GM12875 (cell line): ENCODE data around the gene TDRKH.

ENCODE experiments used
- H3K4me3 ChIP-seq: one replicate; pipeline ENCODE4 v1.5.1; 2011; ENCODE audit warnings: low read depth, low read length, control low read depth
- TF ChIP-seq, protein P1 (sequence below): IDR thresholded peaks from 2 replicates; pipeline ENCODE4 v1.5.1; 2011; ENCODE audit warnings: low read depth, mild to moderate bottlenecking, control low read depth, inconsistent platforms, low read length, moderate library complexity, borderline replicate concordance; ENCODE audit not compliant: insufficient read depth

The TDRKH gene

GRCh38 chr1:151830055-151830454 lies 39.8 kb upstream of the TDRKH start:
- no peak overlapping the region for H3K4me3 ChIP-seq
- TF ChIP-seq, protein P1, sequence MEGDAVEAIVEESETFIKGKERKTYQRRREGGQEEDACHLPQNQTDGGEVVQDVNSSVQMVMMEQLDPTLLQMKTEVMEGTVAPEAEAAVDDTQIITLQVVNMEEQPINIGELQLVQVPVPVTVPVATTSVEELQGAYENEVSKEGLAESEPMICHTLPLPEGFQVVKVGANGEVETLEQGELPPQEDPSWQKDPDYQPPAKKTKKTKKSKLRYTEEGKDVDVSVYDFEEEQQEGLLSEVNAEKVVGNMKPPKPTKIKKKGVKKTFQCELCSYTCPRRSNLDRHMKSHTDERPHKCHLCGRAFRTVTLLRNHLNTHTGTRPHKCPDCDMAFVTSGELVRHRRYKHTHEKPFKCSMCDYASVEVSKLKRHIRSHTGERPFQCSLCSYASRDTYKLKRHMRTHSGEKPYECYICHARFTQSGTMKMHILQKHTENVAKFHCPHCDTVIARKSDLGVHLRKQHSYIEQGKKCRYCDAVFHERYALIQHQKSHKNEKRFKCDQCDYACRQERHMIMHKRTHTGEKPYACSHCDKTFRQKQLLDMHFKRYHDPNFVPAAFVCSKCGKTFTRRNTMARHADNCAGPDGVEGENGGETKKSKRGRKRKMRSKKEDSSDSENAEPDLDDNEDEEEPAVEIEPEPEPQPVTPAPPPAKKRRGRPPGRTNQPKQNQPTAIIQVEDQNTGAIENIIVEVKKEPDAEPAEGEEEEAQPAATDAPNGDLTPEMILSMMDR, result no peak

DNA sequence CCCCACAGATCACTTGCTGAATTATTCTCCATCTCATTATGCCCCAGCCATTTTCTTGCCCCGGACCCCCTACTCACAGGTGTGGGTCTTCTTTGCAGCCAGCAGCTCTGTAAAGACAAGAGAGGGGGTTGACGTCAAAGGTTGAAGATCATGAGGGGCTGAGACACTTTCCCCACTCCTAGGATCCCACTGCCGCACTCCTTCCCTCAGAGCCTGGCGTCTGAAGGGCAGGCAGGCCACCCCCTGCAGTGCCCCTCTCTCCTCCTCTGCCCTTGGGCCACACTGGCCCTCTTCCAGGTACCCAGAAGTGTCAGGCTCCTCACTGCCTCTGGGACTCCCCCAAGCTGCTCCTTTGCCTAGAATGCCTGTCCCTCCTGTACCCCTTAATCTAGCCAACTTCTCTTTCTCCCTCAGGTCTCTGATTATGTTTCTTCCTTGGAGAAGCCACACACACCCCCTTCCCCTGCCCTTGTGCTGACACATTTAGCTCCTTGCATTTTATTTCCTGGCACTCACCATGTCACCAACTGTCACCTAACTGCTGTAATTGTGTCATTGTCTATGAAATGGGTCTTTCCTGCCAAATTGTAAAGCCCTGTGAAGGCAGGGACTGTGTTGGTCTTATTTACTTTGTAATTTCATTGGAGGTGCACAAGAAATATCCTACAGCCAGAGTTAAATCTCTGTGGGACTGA lies 39.2 kb upstream of the TDRKH start:
- TF ChIP-seq, protein P1, result no peak
- no peak overlapping the region for H3K4me3 ChIP-seq

- TF ChIP-seq, protein P1, result no peak
Observed at GRCh38 chr1:151828921-151829320, 38.6 kb upstream of the TDRKH start.

GRCh38 chr1:151827853-151828252 lies 37.6 kb upstream of the TDRKH start:
- TF ChIP-seq, protein P1, result no peak
- no peak overlapping the region for H3K4me3 ChIP-seq

More at GRCh38 chr1:151828921-151829320, 38.6 kb upstream of the TDRKH start:
- H3K4me3 ChIP-seq, result no peak overlapping the region

DNA sequence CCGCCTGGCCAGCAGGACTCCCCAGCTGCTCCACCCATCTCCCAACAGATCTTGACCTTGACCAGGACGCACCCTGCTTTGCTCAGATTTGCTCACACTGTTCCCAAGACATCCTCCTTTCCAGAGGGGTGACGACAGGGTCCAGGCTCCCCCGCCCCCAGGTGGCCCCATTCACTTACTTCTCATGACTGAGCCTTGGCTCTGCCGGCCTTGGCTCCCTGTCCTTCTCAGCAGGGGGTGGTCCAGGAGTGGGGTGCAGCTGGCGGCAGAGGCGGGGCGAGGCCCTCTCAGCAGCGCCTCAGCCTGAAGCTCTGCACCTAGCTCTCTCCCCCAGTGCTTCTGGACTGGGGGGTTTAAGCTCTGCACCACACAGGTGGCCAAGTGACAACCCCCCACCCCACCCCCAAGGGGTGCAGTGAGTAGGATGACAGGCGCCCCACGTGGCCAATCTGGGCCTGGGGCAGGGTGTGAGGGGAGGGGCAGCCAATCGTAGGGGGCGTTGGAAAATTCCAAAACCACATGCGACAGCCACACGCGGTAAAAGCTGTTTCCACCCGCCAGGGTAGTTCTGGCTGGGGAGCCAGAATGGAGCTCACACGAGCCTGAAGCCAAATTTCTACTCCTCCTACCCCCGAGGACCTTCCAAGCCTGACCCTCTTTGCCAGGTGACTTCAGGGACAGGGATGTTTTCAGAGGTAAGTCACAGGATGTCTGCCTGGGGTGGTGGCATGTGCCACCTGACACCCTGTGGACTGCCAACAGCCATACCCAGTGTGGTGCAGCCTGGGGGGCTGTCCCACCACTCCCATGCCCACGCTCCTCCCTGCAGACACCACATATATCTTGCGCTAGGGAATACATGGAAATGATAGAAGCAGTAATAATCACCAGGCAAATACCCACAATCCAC lies 35.7 kb upstream of the TDRKH start:
- H3K4me3 ChIP-seq, result no peak overlapping the region
- TF ChIP-seq, protein P1, result no peak

DNA sequence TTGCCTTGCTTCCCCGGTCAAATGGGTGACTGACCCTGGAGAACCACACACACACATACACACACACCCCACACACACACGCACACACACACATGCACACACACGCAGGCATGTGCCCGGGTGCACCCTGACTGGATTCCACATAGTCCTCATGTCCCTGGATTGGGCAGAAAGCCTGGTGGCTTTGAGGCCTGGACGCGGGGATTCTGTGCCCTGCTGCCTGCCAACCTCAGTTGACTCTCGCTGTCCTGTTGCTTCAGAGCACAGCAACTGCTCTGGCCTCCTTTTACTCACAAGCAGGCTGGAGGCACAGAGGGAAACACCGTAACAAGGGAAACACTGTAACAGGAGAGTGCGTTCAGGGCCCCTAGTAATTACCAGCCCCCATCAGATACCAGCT lies 34.9 kb upstream of the TDRKH start:
- no peak overlapping the region for H3K4me3 ChIP-seq
- TF ChIP-seq, protein P1, result no peak
